Measurements from ENCODE around the gene SNTG2.

Gene SNTG2

DNA sequence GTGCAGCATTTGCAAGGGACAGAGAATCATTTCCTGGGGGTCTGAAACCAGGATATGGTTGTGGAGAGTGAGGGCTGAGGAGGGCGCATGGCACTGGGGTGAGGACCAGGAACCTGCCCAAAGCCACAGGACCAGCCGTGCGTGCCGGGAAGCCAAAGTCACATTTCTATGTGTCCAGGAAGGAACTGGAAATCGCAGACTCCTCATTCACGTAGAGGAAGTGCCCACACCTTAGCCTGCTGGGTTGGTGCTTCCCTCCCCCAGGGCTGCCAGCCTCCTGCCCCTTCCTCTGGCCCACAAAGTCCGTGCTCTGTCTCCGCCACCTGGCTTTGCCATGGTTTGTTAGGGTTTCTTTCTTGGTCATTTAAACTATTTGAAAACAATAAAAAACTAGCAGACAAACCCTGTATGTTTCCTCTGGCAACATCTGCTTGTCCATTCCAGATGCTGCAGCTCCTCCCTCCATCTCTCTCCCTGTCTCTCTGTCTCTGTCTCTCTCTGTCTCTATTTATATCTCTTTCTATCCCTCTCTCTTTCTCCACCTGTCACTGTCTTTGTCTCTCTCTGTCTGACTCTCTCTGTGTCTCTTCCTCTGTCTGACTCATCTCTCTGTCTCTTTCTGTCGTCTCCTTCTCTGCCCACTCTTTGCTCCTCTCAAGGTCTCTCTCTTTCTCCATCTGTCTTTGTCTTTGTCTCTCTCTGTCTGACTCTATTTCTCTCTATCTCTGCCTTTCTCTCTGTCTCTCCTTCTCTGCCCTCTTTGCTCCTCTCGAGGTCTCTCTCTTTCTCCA, 299.4 kb downstream of the SNTG2 start:
- H3K4me3 ChIP-seq (ENCODE audit: low read depth, low read length) = no peak overlapping the region
- TF ChIP-seq, protein P1, sequence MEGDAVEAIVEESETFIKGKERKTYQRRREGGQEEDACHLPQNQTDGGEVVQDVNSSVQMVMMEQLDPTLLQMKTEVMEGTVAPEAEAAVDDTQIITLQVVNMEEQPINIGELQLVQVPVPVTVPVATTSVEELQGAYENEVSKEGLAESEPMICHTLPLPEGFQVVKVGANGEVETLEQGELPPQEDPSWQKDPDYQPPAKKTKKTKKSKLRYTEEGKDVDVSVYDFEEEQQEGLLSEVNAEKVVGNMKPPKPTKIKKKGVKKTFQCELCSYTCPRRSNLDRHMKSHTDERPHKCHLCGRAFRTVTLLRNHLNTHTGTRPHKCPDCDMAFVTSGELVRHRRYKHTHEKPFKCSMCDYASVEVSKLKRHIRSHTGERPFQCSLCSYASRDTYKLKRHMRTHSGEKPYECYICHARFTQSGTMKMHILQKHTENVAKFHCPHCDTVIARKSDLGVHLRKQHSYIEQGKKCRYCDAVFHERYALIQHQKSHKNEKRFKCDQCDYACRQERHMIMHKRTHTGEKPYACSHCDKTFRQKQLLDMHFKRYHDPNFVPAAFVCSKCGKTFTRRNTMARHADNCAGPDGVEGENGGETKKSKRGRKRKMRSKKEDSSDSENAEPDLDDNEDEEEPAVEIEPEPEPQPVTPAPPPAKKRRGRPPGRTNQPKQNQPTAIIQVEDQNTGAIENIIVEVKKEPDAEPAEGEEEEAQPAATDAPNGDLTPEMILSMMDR (IDR thresholded peaks at IDR 0.05; ENCODE audit: borderline replicate concordance, insufficient read depth, low read depth, low read length) = no peak

DNA sequence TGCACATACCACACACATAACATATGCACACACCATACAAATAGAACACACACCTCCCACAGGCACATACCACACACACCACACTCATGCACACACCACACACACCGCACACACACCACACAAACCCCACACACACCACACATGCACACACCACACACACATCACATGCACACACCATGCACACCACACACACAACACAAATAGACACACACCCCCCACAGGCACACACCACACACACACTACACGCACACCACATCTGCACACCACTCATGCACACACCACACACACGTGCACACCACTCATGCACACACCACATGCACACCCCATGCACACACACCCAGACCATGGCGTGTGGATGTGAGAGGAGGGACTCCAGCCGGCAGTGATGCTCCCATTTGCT, 300.9 kb downstream of the SNTG2 start:
- TF ChIP-seq, protein P1 (IDR thresholded peaks at IDR 0.05; ENCODE audit: borderline replicate concordance, insufficient read depth, low read depth, low read length) = no peak
- no peak overlapping the region for H3K4me3 ChIP-seq (ENCODE audit: low read depth, low read length)

DNA sequence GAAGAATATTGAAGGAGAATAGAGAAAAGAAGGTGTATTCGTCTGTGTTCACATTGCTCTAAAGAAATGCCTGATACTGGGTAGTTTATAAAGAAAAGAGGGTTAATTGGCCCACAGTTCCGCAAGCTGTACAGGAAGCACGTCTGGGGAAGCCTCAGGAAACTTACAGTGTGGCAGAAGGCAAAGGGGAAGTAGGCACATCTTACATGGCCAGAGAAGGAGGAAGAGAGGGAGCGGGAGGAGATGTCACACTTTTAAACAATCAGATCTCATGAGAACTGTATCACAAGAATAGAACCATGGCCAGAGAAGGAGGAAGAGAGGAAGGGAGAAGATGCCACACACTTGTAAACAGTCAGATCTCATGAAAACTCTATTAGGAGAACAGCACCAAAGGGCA, 303.0 kb downstream of the SNTG2 start:
- no peak overlapping the region for H3K4me3 ChIP-seq (ENCODE audit: low read depth, low read length)
- TF ChIP-seq, protein P1 (IDR thresholded peaks at IDR 0.05; ENCODE audit: borderline replicate concordance, insufficient read depth, low read depth, low read length) = no peak

DNA sequence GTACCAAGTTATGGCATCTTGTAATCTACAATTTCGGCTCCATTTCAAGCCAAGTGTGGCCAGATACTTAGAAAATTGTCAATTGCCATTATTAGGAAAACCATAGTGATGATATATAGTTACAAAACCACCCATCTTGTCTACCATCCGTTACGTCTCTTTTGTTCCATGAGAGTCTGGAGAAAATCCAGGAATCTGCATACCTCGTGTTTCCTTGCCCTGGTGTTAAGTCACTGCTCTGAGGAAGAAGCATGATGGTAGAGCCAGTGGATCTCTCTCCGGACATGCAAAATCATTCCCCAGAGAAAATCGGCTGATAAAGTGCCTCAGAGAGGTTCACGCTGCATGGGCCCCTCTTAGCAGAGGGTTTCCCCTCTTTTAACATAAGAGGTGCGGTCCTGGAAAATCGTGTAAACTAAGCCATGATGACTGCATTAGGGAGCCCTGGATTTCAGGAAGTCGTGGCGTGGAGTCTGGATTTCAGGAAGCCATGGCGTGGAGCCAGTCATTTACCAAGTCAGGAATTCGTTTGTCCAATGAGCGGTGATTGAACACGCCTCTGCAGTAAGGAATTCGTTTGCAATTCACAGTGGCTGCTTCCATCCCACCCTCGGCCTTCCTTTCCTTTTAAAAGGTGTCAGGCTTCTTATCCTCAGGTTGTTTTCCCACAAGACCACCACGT, 304.2 kb downstream of the SNTG2 start:
- no peak overlapping the region for H3K4me3 ChIP-seq (ENCODE audit: low read depth, low read length)
- TF ChIP-seq, protein P1 (IDR thresholded peaks at IDR 0.05; ENCODE audit: borderline replicate concordance, insufficient read depth, low read depth, low read length) = no peak

DNA sequence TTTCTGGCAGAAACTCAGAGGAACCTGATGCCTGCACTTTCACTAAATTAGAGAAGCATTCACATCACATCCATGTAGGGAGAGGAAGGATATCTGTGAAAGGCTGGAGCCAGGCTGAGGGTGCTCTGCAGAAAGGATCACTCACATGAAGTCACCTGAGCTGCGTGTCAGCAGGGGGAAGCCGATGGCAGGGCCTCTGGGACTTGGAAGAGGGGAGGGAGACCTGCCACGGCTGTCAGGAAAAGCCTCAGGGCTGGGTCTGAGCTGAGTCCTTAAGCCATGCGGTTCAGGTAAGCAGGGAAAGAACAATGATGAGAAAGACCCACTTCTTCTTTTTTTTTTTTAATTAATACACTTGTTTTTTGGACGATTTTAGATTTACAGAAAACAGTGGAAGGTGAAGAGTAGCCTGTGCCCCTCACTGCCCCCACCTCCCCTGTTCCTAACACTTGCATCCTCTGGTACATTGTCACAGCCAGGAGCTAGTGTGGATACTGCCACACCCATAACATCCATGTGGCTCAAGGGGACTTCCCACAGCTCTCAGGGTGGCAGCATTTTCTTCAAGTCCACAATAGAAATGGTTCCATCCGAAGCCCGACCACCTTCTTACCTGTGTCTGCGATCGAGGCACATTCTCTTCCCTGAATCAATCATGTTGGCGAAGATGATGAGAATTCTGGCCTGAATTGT, 306.1 kb downstream of the SNTG2 start:
- H3K4me3 ChIP-seq (ENCODE audit: low read depth, low read length) = no peak overlapping the region
- TF ChIP-seq, protein P1 (IDR thresholded peaks at IDR 0.05; ENCODE audit: borderline replicate concordance, insufficient read depth, low read depth, low read length) = no peak

DNA sequence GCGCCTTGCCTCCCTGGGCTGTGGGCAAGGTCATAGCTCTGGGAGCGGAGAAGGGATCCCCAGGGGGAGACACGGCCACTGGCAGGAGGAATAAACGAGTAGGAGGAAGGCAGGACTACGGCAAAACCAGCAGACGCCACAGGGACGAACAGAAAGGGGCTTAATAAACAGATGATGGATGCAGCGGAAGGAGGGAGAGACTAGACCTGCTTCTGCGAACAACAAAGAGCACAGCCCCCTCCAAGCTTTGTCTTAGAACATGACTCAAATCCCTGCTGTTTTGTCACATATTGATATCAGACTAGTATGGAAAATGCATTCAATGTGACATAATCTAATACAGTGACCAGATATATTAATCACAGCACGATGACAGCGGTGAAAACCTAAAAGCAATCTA, 306.7 kb downstream of the SNTG2 start:
- H3K4me3 ChIP-seq (ENCODE audit: low read depth, low read length) = no peak overlapping the region
- TF ChIP-seq, protein P1 (IDR thresholded peaks at IDR 0.05; ENCODE audit: borderline replicate concordance, insufficient read depth, low read depth, low read length) = no peak
